Stomach (tissue), 4 donors: Measurements from ENCODE around the gene PRTN3.

ENCODE experiments used
- CTCF ChIP-seq, 7 experiments: fragments of 450-650 bp in 4 of 7; fragments of 200-600 bp in 3 of 7; sonication (generic) in 3 of 7; IDR thresholded peaks; one replicate each; pipeline ENCODE4 v1.5.1; 2016 to 2019; ENCODE audit warnings: antibody characterized with exemption in 7 of 7, control low read depth in 2 of 7, mild to moderate bottlenecking in 1 of 7
- POLR2A ChIP-seq, 4 donors: fragments of 450-650 bp; IDR thresholded peaks; one replicate each; pipeline ENCODE4 v1.6.1; 2016; ENCODE audit warnings: antibody characterized with exemption in 4 of 4, control low read depth in 2 of 4, mild to moderate bottlenecking in 1 of 4, moderate library complexity in 1 of 4

- TF ChIP-seq CTCF (IDR thresholded peaks at IDR 0.05) (no peak), POLR2A (IDR thresholded peaks at IDR 0.05) (no peak)
These were observed 48.0 kb downstream of the PRTN3 start for GRCh38 chr19:888581-889385.
